K562 (cell line): ENCODE results near the gene MBOAT1. TPM values are rescaled to one million over a fixed set of nuclear protein-coding genes. Genes with fewer than 3 reads are reported as not detected.

Experiments
- CAMTA2 ChIP-seq: fragments of 250-450 bp; sonication (Bioruptor Pico); conservative IDR thresholded peaks from 2 replicates; pipeline ENCODE4 v1.5.1; 2022
- CREB5 ChIP-seq: fragments of 250-450 bp; sonication (Bioruptor Pico); IDR thresholded peaks from 2 replicates; pipeline ENCODE4 v1.5.0; 2020; ENCODE audit warnings: mild to moderate bottlenecking
- MTA1 ChIP-seq: fragments of 450-650 bp; IDR thresholded peaks from 2 replicates; pipeline ENCODE4 v1.6.1; 2017; ENCODE audit warnings: borderline replicate concordance
- PPARD ChIP-seq: fragments of 250-450 bp; sonication (Bioruptor Pico); IDR thresholded peaks from 2 replicates; pipeline ENCODE4 v1.8.0; 2022; ENCODE audit warnings: inconsistent platforms, mild to moderate bottlenecking, moderate library complexity
- RBM17 ChIP-seq: fragments of 200-400 bp; formaldehyde crosslinking; IDR thresholded peaks from 2 replicates; pipeline ENCODE4 v1.6.1; 2017; ENCODE audit warnings: low read depth, mild to moderate bottlenecking, low read length, borderline replicate concordance
- ZFPM2 ChIP-seq: fragments of 250-450 bp; sonication (Bioruptor Pico); IDR thresholded peaks from 2 replicates; pipeline ENCODE4 v1.5.1; 2022; ENCODE audit warnings: mild to moderate bottlenecking
- ZNF518B ChIP-seq: fragments of 250-450 bp; sonication (Bioruptor Pico); IDR thresholded peaks from 2 replicates; pipeline ENCODE4 v1.5.0; 2021; ENCODE audit warnings: mild to moderate bottlenecking, moderate library complexity
- polyA plus RNA-seq, 8 experiments: library from polyadenylated mRNA; depleted of rRNA in 4 of 8; stranded (reverse) in 5 of 8; unstranded in 3 of 8; fragments of >200 nt; fragmentation: Nextera tagmentation in 2 of 8; fragmentation: Illumina TruSeq in 1 of 8; extraction: Ambion mirVana in 2 of 8; extraction: Trizol in 1 of 8; gene quantifications; 2 replicates each; pipeline versions ENCODE4 v1.2.1 to v1.2.3, GENCODE V29; 2011 to 2014; ENCODE audit warnings: inconsistent platforms in 1 of 8, missing spikeins in 1 of 8
- total RNA-seq, 7 experiments: library from RNA; depleted of rRNA in 6 of 7; stranded (reverse); fragments of >200 nt in 6 of 7; fragmentation: Illumina TruSeq in 2 of 7; extraction: Trizol in 2 of 7; gene quantifications; 2 replicates each; pipeline versions ENCODE4 v1.2.1 to v1.2.3, GENCODE V29; 2011 to 2021; ENCODE audit warnings: low replicate concordance in 1 of 7
- TF ChIP-seq, protein P1 (sequence below): sonication (generic); formaldehyde crosslinking; IDR thresholded peaks from 2 replicates; pipeline ENCODE4 v1.8.1; 2023; ENCODE audit warnings: missing genetic modification reagents, mild to moderate bottlenecking, borderline replicate concordance
- TF ChIP-seq, protein P2 (sequence below), 2 experiments: fragments of 450-650 bp; formaldehyde crosslinking in 1 of 2; IDR thresholded peaks; 2 replicates each; pipeline versions ENCODE4 v1.4.0 to v1.6.1; 2014 to 2020; ENCODE audit warnings: mild to moderate bottlenecking in 2 of 2, borderline replicate concordance in 1 of 2, low read depth in 1 of 2

The MBOAT1 gene
- total and polyA plus RNA-seq, 9 of the 15 experiments (the other 6 are each of a cell fraction or from before 2014, with no cell fraction given), result 0.13 to 16.5 (median 10.3) TPM

- TF ChIP-seq MTA1 (peak; percentile 69; the same call in 1 of the 2 replicates), CREB5 (CRISPR knock-in tag) (no peak), ZNF518B (no peak), RBM17 (no peak), PPARD (CRISPR knock-in tag) (no peak), ZFPM2 (CRISPR knock-in tag) (no peak), CAMTA2 (CRISPR knock-in tag) (no peak)
- TF ChIP-seq, protein P1, sequence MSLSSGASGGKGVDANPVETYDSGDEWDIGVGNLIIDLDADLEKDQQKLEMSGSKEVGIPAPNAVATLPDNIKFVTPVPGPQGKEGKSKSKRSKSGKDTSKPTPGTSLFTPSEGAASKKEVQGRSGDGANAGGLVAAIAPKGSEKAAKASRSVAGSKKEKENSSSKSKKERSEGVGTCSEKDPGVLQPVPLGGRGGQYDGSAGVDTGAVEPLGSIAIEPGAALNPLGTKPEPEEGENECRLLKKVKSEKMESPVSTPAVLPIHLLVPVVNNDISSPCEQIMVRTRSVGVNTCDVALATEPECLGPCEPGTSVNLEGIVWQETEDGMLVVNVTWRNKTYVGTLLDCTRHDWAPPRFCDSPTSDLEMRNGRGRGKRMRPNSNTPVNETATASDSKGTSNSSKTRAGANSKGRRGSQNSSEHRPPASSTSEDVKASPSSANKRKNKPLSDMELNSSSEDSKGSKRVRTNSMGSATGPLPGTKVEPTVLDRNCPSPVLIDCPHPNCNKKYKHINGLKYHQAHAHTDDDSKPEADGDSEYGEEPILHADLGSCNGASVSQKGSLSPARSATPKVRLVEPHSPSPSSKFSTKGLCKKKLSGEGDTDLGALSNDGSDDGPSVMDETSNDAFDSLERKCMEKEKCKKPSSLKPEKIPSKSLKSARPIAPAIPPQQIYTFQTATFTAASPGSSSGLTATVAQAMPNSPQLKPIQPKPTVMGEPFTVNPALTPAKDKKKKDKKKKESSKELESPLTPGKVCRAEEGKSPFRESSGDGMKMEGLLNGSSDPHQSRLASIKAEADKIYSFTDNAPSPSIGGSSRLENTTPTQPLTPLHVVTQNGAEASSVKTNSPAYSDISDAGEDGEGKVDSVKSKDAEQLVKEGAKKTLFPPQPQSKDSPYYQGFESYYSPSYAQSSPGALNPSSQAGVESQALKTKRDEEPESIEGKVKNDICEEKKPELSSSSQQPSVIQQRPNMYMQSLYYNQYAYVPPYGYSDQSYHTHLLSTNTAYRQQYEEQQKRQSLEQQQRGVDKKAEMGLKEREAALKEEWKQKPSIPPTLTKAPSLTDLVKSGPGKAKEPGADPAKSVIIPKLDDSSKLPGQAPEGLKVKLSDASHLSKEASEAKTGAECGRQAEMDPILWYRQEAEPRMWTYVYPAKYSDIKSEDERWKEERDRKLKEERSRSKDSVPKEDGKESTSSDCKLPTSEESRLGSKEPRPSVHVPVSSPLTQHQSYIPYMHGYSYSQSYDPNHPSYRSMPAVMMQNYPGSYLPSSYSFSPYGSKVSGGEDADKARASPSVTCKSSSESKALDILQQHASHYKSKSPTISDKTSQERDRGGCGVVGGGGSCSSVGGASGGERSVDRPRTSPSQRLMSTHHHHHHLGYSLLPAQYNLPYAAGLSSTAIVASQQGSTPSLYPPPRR (CRISPR knock-in tag), result no peak
- TF ChIP-seq, protein P2, sequence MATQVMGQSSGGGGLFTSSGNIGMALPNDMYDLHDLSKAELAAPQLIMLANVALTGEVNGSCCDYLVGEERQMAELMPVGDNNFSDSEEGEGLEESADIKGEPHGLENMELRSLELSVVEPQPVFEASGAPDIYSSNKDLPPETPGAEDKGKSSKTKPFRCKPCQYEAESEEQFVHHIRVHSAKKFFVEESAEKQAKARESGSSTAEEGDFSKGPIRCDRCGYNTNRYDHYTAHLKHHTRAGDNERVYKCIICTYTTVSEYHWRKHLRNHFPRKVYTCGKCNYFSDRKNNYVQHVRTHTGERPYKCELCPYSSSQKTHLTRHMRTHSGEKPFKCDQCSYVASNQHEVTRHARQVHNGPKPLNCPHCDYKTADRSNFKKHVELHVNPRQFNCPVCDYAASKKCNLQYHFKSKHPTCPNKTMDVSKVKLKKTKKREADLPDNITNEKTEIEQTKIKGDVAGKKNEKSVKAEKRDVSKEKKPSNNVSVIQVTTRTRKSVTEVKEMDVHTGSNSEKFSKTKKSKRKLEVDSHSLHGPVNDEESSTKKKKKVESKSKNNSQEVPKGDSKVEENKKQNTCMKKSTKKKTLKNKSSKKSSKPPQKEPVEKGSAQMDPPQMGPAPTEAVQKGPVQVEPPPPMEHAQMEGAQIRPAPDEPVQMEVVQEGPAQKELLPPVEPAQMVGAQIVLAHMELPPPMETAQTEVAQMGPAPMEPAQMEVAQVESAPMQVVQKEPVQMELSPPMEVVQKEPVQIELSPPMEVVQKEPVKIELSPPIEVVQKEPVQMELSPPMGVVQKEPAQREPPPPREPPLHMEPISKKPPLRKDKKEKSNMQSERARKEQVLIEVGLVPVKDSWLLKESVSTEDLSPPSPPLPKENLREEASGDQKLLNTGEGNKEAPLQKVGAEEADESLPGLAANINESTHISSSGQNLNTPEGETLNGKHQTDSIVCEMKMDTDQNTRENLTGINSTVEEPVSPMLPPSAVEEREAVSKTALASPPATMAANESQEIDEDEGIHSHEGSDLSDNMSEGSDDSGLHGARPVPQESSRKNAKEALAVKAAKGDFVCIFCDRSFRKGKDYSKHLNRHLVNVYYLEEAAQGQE (IDR thresholded peaks at IDR 0.05; ENCODE audit: borderline replicate concordance), result no peak
- TF ChIP-seq, protein P2 (CRISPR knock-in tag; IDR thresholded peaks at IDR 0.05; ENCODE audit: low read depth), result no peak
Observed at GRCh38 chr6:20213271-20213798, 1.1 kb upstream of the MBOAT1 start (continued).
